Pancreas (tissue), 10 donors: ENCODE data around the gene REV3L. TPM values are rescaled to one million over a fixed set of nuclear protein-coding genes. Genes with fewer than 3 reads are reported as not detected.

ENCODE experiments used
- ATAC-seq, 4 donors: fragments of 200-7000 bp; cut with Tn5 transposase; one replicate each; pipeline versions ENCODE4 v1.8.0 to v1.9.1; 2020; ENCODE audit warnings: mild to moderate bottlenecking in 4 of 4, moderate library complexity in 4 of 4
- DNase-seq, 6 donors: peaks; one replicate each; pipeline ENCODE4 v3.0.0-alpha.2; 2020
- FAIRE-seq: peaks from 2 replicates; lab custom pipeline; 2012; peaks lifted over from hg19 to GRCh38; lab: Jason Lieb, UNC
- H3K27ac ChIP-seq, 4 donors: fragments of 200-600 bp; sonication (generic); 1 replicate in 3 of 4; 2 replicates in 1 of 4; pipeline versions ENCODE4 v1.5.0 to v1.8.0; 2020
- H3K27me3 ChIP-seq, 4 donors: fragments of 200-600 bp; one replicate each; pipeline ENCODE4 v1.8.0; 2021
- H3K36me3 ChIP-seq, 3 donors: fragments of 200-600 bp; sonication (generic) in 1 of 3; one replicate each; pipeline versions ENCODE4 v1.5.0 to v1.8.0; 2020 to 2021
- H3K4me1 ChIP-seq, 3 donors: fragments of 200-600 bp; one replicate each; pipeline ENCODE4 v1.8.0; 2021
- H3K4me3 ChIP-seq, 4 donors: fragments of 200-600 bp; sonication (generic) in 2 of 4; one replicate each; pipeline versions ENCODE4 v1.5.0 to v1.8.0; 2020 to 2021
- H3K9me3 ChIP-seq, 4 donors: fragments of 200-600 bp; one replicate each; pipeline ENCODE4 v1.8.0; 2021
- WGBS, 2 donors: extraction: QIAGEN DNeasy Blood & Tissue Kit; methylation state at CpG; one replicate each; pipeline ENCODE4 v1.1.7; 2013; 5-methylcytosine and 5-hydroxymethylcytosine counted together
- intact Hi-C, 3 donors: fragments of 100-400 bp; cut with DNase I; formaldehyde crosslinking; loops; one replicate each; pipeline versions ENCODE4 v1.11.1 to v1.14.2; 2022
- polyA plus RNA-seq, 2 donors: library from polyadenylated mRNA; stranded (reverse); fragments of 200-250 nt; gene quantifications; one replicate each; pipeline ENCODE4 v1.2.3, GENCODE V29; 2013
- total RNA-seq, 6 donors: library from RNA; stranded (reverse); fragmentation: NEBNext Ultra II Directional in 4 of 6; extraction: Animal tissue kit (Norgen Biotek cat#: 25700) in 4 of 6; gene quantifications; one replicate each; pipeline versions ENCODE4 v1.2.1 to v1.2.4, GENCODE V29; 2021 to 2023
- TF ChIP-seq, protein P1 (sequence below), 4 donors: fragments of 200-600 bp; sonication (generic) in 3 of 4; IDR thresholded peaks; one replicate each; pipeline versions ENCODE4 v1.5.0 to v1.8.0; 2021; ENCODE audit warnings: antibody characterized with exemption in 4 of 4
- donor health status: healthy with polysubstance abuse.
- donor health status: DM: no; HTN: no; CAD: no; lungs with moderate emphysema.
- donor health status: DM: no; HTN: no; CAD: no.
- donor health status: control.
- donor health status: control.
- donor health status: Bipolar disorder and iron deficiency.
- donor health status: DM: yes; HTN: yes; CAD: no.
- donor health status: DM: no; HTN: no; CAD: no.
- donor health status: DM: no; HTN: no; CAD: no.
- donor health status: DM: yes; HTN: yes; CAD: no.

REV3L gene
- total and polyA plus RNA-seq, 8 donors, result 6.9 to 22.0 (median 15.2) TPM

DNA sequence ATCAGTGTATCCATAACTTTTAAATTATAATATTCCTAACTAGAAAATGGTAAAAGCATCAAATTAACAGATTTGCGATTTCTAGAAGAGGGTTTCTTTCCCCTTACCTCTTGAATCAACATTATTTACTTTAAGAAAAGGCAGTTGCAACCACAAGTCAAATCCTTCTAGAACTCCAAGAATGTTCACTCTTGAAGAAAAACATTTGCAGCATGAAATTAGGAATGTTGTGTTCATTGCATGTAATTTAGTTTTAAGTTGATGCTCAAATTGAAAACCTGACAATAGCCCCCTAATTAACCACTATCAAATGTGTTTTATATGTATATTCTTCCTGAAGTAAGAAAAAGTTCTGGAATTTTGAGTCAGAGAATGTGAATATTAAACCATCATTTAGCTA, 2.3 kb upstream of the REV3L start:
- 70 to 71% methylated on average over 1 of the region's 1 CpG for WGBS, 2 donors
- ATAC-seq (no peak), FAIRE-seq (peak; percentile 63), DNase-seq (no peak)
- intact Hi-C loops, result no loop called here
- Histone ChIP-seq H3K4me1 (peaks cover 14 to 28% (median 26%) of the 10 kb centered on the region in 3 donors), H3K4me3 (no peak overlapping the region), H3K9me3 (no peaks in the 10 kb centered on the region), H3K36me3 (no peaks in the 10 kb centered on the region), H3K27ac (peak overlapping the region in 3 of 4 donors; percentile 95 to 99 (median 98)), H3K27me3 (no peaks in the 10 kb centered on the region)
- TF ChIP-seq, protein P1, sequence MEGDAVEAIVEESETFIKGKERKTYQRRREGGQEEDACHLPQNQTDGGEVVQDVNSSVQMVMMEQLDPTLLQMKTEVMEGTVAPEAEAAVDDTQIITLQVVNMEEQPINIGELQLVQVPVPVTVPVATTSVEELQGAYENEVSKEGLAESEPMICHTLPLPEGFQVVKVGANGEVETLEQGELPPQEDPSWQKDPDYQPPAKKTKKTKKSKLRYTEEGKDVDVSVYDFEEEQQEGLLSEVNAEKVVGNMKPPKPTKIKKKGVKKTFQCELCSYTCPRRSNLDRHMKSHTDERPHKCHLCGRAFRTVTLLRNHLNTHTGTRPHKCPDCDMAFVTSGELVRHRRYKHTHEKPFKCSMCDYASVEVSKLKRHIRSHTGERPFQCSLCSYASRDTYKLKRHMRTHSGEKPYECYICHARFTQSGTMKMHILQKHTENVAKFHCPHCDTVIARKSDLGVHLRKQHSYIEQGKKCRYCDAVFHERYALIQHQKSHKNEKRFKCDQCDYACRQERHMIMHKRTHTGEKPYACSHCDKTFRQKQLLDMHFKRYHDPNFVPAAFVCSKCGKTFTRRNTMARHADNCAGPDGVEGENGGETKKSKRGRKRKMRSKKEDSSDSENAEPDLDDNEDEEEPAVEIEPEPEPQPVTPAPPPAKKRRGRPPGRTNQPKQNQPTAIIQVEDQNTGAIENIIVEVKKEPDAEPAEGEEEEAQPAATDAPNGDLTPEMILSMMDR (IDR thresholded peaks at IDR 0.05), result no peak

DNA sequence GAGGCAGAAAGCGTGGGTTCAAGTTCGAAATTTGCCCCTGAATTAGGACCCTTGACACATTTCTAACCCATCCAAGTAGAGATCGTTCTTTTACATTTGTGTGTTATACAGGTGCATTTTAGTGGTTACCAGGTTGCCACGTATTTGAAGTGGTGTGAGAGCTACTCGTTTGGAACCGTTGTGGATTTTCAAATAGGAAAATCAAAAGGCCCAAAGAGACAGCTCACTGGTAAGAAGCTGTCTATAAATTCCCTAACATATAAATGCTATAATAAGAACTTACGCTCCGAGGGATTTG, 1.6 kb upstream of the REV3L start:
- Histone ChIP-seq H3K4me1 (peaks cover 21 to 33% (median 32%) of the 10 kb centered on the region in 3 donors), H3K4me3 (peak overlapping the region; percentile 68 to 92 (median 86)), H3K9me3 (no peaks in the 10 kb centered on the region), H3K27me3 (no peaks in the 10 kb centered on the region), H3K36me3 (no peaks in the 10 kb centered on the region), H3K27ac (peak overlapping the region; percentile 95 to 99 (median 98))
- TF ChIP-seq, protein P1 (IDR thresholded peaks at IDR 0.05), result no peak
- no peak for ATAC-seq
- WGBS, 2 donors, result 13 to 17% methylated on average over 8 of the region's 8 CpGs
- no peak for FAIRE-seq
- no peak for DNase-seq
- intact Hi-C loops, result no loop called here

DNA sequence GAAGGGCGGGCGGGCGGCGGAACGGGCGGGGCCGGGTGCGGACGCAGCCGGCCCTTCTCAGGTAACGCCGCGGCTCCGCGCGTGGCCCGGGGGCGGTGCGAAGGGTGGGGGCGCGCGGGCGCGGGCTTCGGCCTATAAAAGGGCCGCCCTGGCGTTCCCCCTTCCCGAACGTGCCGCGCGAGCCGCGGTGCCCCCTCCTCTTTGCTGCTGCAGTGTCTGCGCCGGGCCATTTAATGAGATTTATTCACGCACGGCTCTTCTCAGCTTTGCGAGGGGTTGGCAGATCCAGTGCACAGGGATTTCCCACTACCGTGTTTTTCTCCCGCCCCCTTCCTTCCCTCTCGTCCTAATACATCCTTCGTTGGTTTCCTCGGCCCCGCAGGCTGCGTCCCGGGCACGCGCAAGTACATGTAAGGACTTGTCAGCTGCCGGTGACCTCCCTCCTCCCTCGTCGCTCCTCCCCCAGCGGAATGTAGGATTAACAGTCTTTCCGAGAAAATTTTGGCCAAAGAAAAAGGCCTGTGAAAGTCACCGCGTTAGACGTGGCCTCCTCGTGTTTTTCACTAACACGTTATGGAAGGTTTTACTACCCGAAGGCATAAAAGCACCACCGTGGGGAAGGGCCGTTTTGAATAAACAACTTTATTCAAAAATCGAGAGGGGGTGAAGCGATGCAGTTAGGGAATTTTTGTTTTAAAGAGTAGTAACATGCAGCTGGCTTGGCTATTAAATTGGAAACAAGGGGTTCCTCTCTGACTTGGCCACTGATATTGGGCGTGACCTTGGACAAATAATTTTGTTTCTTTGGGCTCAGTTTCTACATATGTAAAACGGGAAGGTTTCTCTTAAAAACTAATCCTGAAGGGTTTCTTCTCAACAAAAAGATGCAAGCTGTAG, 966 bp upstream of the REV3L start:
- peak; percentile 68 for FAIRE-seq
- H3K36me3 ChIP-seq, result no peaks in the 10 kb centered on the region
- H3K9me3 ChIP-seq, result no peaks in the 10 kb centered on the region
- TF ChIP-seq, protein P1 (IDR thresholded peaks at IDR 0.05), result no peak
- DNase-seq, result peak; percentile 88 to 95 (median 92)
- ATAC-seq, result peak; percentile 80 to 88 (median 88)
- H3K27ac ChIP-seq, result peak overlapping the region; percentile 95 to 99 (median 98)
- WGBS, 2 donors, result 0 to 1% methylated on average over 39 to 66 of the region's 66 CpGs
- peak overlapping the region; percentile 68 to 92 (median 86) for H3K4me3 ChIP-seq
- intact Hi-C loops, result no loop called here
- no peaks in the 10 kb centered on the region for H3K27me3 ChIP-seq
- H3K4me1 ChIP-seq, result peaks cover 22 to 37% (median 35%) of the 10 kb centered on the region in 3 donors

DNA sequence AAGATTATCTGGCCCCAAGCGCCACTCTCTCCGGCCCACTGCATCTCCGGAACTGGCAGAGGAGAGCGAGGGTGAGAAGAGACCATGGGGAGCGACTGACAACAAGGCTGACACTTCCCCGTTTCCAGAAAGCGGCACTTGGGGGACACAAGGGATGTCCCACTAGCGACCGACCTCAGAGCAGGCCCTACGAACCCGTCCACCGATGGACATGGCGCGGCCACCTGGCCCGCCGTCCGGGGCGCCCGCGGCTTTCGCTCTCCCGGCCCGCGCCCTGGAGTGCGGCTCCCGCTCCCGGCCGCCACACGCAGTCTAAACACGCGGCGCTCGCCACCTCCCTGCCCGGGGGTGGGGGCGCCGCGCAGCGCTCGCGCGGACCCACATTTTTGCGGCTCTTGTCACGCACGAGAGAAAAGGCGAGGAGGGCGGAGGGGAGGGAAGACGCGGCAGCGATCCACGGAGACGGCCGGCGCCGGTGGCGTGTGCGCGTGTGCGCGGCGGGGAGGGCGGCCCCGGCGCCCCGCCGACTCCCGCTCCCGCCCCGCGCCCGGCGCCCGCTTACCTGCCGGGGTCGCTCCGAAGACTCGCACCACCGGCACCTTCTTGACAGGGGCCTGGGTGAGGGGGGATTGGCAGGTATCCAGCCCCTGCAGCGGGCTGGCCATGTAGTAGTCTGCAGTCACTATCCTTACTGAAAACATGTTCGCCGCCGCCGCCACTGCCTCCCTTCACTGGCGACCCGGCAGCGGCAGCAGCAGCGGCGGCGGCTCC, 645 bp downstream of the REV3L start:
- H3K27ac ChIP-seq, result peak overlapping the region; percentile 95 to 99 (median 98)
- TF ChIP-seq, protein P1 (IDR thresholded peaks at IDR 0.05), result no peak
- intact Hi-C loops, result no loop called here
- DNase-seq (peak; percentile 50 to 88 (median 67)), ATAC-seq (peak; percentile 13 to 31 (median 24)), FAIRE-seq (no peak)
- peak overlapping the region; percentile 68 to 92 (median 86) for H3K4me3 ChIP-seq
- no peaks in the 10 kb centered on the region for H3K36me3 ChIP-seq
- 0 to 1% methylated on average over 59 to 87 of the region's 88 CpGs for WGBS, 2 donors
- peaks cover 31 to 53% (median 49%) of the 10 kb centered on the region in 3 donors for H3K4me1 ChIP-seq
- no peaks in the 10 kb centered on the region for H3K9me3 ChIP-seq
- no peaks in the 10 kb centered on the region for H3K27me3 ChIP-seq
